Cardiac muscle cell (in vitro differentiated cells and primary cell): Measurements from ENCODE around the gene ADPRM. TPM values are rescaled to one million over a fixed set of nuclear protein-coding genes. Genes with fewer than 3 reads are reported as not detected.
A peak's percentile ranks its signal among the peaks of the same experiment; 100 is the strongest.

Experiments used
- DNase-seq, 2 donors: peaks; one replicate each; pipeline versions ENCODE4 v3.0.0 to v3.0.0-alpha.2; 2010 to 2017; ENCODE audit warnings: low read depth in 1 of 2, low spot score in 1 of 2
- H3K27ac ChIP-seq: fragments of 200-600 bp; sonication (generic); 2 replicates; pipeline ENCODE4 v1.5.1; 2016
- H3K27me3 ChIP-seq: fragments of 200-600 bp; sonication (generic); 2 replicates; pipeline ENCODE4 v1.6.0; 2016; ENCODE audit warnings: control low read depth
- H3K36me3 ChIP-seq: fragments of 200-600 bp; sonication (generic); 2 replicates; pipeline ENCODE4 v1.5.1; 2016; ENCODE audit warnings: control low read depth
- H3K4me1 ChIP-seq: fragments of 200-600 bp; sonication (generic); 2 replicates; pipeline ENCODE4 v1.8.1; 2017; ENCODE audit warnings: low read depth, mild to moderate bottlenecking, mixed run types
- H3K4me3 ChIP-seq: fragments of 200-600 bp; sonication (generic); 2 replicates; pipeline ENCODE4 v1.5.1; 2016; ENCODE audit warnings: mild to moderate bottlenecking
- H3K9me3 ChIP-seq: fragments of 200-600 bp; sonication (generic); 2 replicates; pipeline ENCODE4 v1.5.1; 2017; ENCODE audit warnings: low read depth, mild to moderate bottlenecking, control low read depth
- polyA plus RNA-seq: library from polyadenylated mRNA; unstranded; fragments of >200 nt; fragmentation: Nextera tagmentation; extraction: Ambion mirVana; gene quantifications from 2 replicates; pipeline ENCODE4 v1.2.1, GENCODE V29; 2016
- total RNA-seq: library from RNA; depleted of rRNA; stranded (reverse); fragments of >200 nt; gene quantifications from 2 replicates; pipeline ENCODE4 v1.2.3, GENCODE V29; 2016
- TF ChIP-seq, protein P1 (sequence below): IDR thresholded peaks from 2 replicates; pipeline ENCODE4 v1.5.1; 2012; ENCODE audit warnings: low read depth, mild to moderate bottlenecking, low read length

Gene ADPRM, protein sequence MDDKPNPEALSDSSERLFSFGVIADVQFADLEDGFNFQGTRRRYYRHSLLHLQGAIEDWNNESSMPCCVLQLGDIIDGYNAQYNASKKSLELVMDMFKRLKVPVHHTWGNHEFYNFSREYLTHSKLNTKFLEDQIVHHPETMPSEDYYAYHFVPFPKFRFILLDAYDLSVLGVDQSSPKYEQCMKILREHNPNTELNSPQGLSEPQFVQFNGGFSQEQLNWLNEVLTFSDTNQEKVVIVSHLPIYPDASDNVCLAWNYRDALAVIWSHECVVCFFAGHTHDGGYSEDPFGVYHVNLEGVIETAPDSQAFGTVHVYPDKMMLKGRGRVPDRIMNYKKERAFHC
- total RNA-seq (4.4 and 7.4 TPM in 2 replicates), polyA plus RNA-seq (5.0 and 7.3 TPM in 2 replicates)

- Histone ChIP-seq H3K36me3 (peaks cover 31% of the 10 kb centered on the region), H3K4me3 (peak within 1 kb of the TSS; percentile 92), H3K27me3 (no peaks in the 10 kb centered on the region), H3K27ac (peak within 1 kb of the TSS; percentile 94), H3K4me1 (peaks cover 15% of the 10 kb centered on the region), H3K9me3 (no peaks in the 10 kb centered on the region)
- DNase-seq: peak; percentile 96 to 97
- TF ChIP-seq, protein P1, sequence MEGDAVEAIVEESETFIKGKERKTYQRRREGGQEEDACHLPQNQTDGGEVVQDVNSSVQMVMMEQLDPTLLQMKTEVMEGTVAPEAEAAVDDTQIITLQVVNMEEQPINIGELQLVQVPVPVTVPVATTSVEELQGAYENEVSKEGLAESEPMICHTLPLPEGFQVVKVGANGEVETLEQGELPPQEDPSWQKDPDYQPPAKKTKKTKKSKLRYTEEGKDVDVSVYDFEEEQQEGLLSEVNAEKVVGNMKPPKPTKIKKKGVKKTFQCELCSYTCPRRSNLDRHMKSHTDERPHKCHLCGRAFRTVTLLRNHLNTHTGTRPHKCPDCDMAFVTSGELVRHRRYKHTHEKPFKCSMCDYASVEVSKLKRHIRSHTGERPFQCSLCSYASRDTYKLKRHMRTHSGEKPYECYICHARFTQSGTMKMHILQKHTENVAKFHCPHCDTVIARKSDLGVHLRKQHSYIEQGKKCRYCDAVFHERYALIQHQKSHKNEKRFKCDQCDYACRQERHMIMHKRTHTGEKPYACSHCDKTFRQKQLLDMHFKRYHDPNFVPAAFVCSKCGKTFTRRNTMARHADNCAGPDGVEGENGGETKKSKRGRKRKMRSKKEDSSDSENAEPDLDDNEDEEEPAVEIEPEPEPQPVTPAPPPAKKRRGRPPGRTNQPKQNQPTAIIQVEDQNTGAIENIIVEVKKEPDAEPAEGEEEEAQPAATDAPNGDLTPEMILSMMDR: peak; percentile 56
Observed at GRCh38 chr17:10697092-10698081, at the start of gene ADPRM, which contains the start of gene SCO1. Gene ADPRM, plus strand, starts transcription at chr17:10697594. Its CDS starts 7,333 bp downstream, at chr17:10704927. Gene SCO1, minus strand, starts transcription at chr17:10697533. Its CDS starts 26 bp downstream, at chr17:10697507.

DNA sequence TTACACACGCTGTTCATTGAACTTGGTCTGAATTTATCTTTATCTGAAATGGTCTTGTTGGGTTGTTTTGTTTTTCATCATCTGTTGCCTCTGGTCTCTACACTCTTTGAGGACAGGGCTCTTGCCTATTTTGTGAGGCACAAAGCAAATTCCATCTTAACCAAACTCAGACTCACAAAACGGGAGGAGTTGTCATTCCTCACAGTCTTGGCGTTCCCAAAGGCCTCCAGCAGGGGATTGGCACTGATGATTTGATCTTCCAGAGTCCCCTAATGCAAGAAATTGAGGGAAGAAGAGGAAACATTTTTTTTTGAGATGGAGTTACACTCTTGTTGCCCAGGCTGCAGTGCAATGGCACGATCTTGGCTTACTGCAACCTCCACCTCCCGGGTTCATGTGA, 49.0 kb upstream of the ADPRM start:
- Histone ChIP-seq H3K36me3 (no peaks in the 10 kb centered on the region), H3K4me3 (no peak overlapping the region), H3K27me3 (no peaks in the 10 kb centered on the region), H3K9me3 (no peaks in the 10 kb centered on the region), H3K27ac (no peak overlapping the region), H3K4me1 (no peaks in the 10 kb centered on the region)
- no peak for DNase-seq
- TF ChIP-seq, protein P1: no peak

- TF ChIP-seq, protein P1: no peak
- Histone ChIP-seq H3K27ac (no peak overlapping the region), H3K4me3 (no peak overlapping the region), H3K4me1 (no peaks in the 10 kb centered on the region), H3K27me3 (no peaks in the 10 kb centered on the region), H3K36me3 (no peaks in the 10 kb centered on the region), H3K9me3 (no peaks in the 10 kb centered on the region)
- DNase-seq: peak in 1 of 2 donors; percentile 17
Observed at GRCh38 chr17:10648956-10649355, 48.4 kb upstream of the ADPRM start.

DNA sequence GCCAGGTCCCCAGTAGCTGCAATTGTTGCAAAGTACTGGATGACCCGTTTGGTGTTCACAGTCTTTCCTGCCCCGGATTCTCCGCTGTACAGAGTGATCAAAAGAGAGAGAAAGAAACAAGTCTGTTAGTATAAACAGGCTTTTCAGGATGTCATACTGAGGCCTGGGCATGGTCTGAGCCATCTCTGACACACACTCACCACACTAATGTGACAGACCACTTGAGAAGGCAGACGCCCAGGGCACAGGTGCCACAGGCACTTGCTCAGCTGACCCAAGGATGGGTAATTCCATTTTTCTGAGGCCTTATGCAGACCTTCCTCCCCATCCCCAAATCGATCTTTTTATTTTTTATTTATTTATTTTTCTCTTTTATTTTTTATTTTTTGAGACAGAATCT, 47.8 kb upstream of the ADPRM start:
- H3K4me3 ChIP-seq: no peak overlapping the region
- H3K27me3 ChIP-seq: no peaks in the 10 kb centered on the region
- no peaks in the 10 kb centered on the region for H3K9me3 ChIP-seq
- no peaks in the 10 kb centered on the region for H3K36me3 ChIP-seq
- no peak overlapping the region for H3K27ac ChIP-seq
- TF ChIP-seq, protein P1: no peak
- DNase-seq: no peak
- H3K4me1 ChIP-seq: no peaks in the 10 kb centered on the region

- no peak for DNase-seq
- Histone ChIP-seq H3K4me3 (no peak overlapping the region), H3K27me3 (no peaks in the 10 kb centered on the region), H3K9me3 (no peaks in the 10 kb centered on the region), H3K4me1 (no peaks in the 10 kb centered on the region), H3K27ac (no peak overlapping the region), H3K36me3 (no peaks in the 10 kb centered on the region)
- TF ChIP-seq, protein P1: no peak
Observed at GRCh38 chr17:10651927-10652326, 45.5 kb upstream of the ADPRM start.
